HL-60 (cell line): Measurements from ENCODE around the gene IDH3G.

ENCODE experiments used
- CTCF ChIP-seq: IDR thresholded peaks from one replicate; pipeline ENCODE4 v1.5.1; 2011; ENCODE audit warnings: low read length, control low read depth, inconsistent platforms; ENCODE audit not compliant: insufficient read depth
- GABPA ChIP-seq: IDR thresholded peaks from 2 replicates; pipeline ENCODE4 v1.6.1; 2012; ENCODE audit warnings: low read depth
- POLR2AphosphoS5 ChIP-seq: IDR thresholded peaks from 2 replicates; pipeline ENCODE4 v1.6.1; 2012; ENCODE audit warnings: low read depth

DNA sequence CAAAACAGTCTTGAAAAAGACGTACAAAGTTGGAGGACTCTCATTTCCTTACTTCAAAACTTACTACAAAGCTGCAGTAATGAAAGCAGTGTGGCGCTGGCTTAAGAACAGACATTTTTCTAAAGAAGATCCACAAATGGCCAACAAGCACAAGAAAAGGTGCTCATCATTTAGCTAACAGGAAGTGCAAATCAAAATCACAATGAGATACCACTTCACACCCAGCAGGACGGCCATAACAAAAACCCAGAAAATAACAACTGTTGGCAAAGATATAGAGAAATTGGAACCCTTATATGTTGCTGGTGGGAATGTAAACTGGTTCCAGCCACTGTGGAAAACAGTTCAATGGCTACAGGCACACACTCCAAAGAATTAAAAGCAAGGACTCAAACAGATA lies 32.8 kb upstream of the IDH3G start:
- no peak for TF ChIP-seq POLR2AphosphoS5
- no peak for TF ChIP-seq CTCF
- TF ChIP-seq GABPA: no peak
